Gastrocnemius medialis (tissue), 4 donors: ENCODE data around the gene RBX1. TPM values are rescaled to one million over a fixed set of nuclear protein-coding genes. Genes with fewer than 3 reads are reported as not detected.

Experiments
- ATAC-seq, 2 donors: fragments of 150-250 bp; one replicate each; pipeline ENCODE4 v1.9.1; 2016
- DNase-seq, 2 donors: peaks; one replicate each; pipeline ENCODE4 v3.0.0-alpha.2; 2019
- H3K27ac ChIP-seq, 4 donors: fragments of 200-600 bp; sonication (generic); 1 replicate in 1 of 4; 2 replicates in 3 of 4; pipeline ENCODE4 v1.5.1; 2016 to 2018; ENCODE audit warnings: mild to moderate bottlenecking in 2 of 4, moderate library complexity in 1 of 4
- H3K27me3 ChIP-seq, 3 donors: fragments of 200-600 bp; sonication (generic) in 2 of 3; 1 replicate in 1 of 3; 2 replicates in 2 of 3; pipeline versions ENCODE4 v1.5.1 to v1.6.0; 2016 to 2019; ENCODE audit warnings: mild to moderate bottlenecking in 1 of 3, moderate library complexity in 1 of 3
- H3K36me3 ChIP-seq, 2 donors: fragments of 200-600 bp; sonication (generic) in 1 of 2; one replicate each; pipeline ENCODE4 v1.5.1; 2017 to 2018
- H3K4me1 ChIP-seq, 2 donors: fragments of 200-600 bp; sonication (generic) in 1 of 2; one replicate each; pipeline ENCODE4 v1.5.1; 2016 to 2017; ENCODE audit warnings: mild to moderate bottlenecking in 2 of 2
- H3K4me3 ChIP-seq, 4 donors: fragments of 200-600 bp; sonication (generic) in 3 of 4; 1 replicate in 1 of 4; 2 replicates in 3 of 4; pipeline ENCODE4 v1.5.1; 2016 to 2019; ENCODE audit warnings: mild to moderate bottlenecking in 2 of 4
- H3K9me3 ChIP-seq, 3 donors: fragments of 200-600 bp; sonication (generic) in 2 of 3; 1 replicate in 1 of 3; 2 replicates in 2 of 3; pipeline ENCODE4 v1.5.1; 2016 to 2019
- CTCF ChIP-seq, 5 experiments: fragments of 450-650 bp in 3 of 5; fragments of 200-600 bp in 2 of 5; sonication (generic) in 2 of 5; IDR thresholded peaks in 4 of 5; conservative IDR thresholded peaks in 1 of 5; 1 replicate in 4 of 5; 2 replicates in 1 of 5; pipeline ENCODE4 v1.5.1; 2016 to 2019; ENCODE audit warnings: antibody characterized with exemption in 5 of 5, mild to moderate bottlenecking in 3 of 5, moderate library complexity in 3 of 5
- POLR2A ChIP-seq, 2 donors: fragments of 450-650 bp; IDR thresholded peaks; one replicate each; pipeline ENCODE4 v1.6.1; 2017; ENCODE audit warnings: antibody characterized with exemption in 2 of 2, mild to moderate bottlenecking in 2 of 2, moderate library complexity in 2 of 2
- in situ Hi-C, 4 donors: fragments of 200-750 bp; cut with MboI; loops; one replicate each; pipeline versions ENCODE4 v1.15.0 to v1.8.0; 2017; ENCODE audit warnings: low sequenced_read_pairs in 4 of 4
- intact Hi-C: fragments of 100-400 bp; cut with DNase I; formaldehyde crosslinking; loops from one replicate; pipeline ENCODE4 v1.15.1; 2023; ENCODE audit warnings: low total_unique reads
- total RNA-seq, 4 donors: library from RNA; depleted of rRNA; stranded (reverse); fragments of >200 nt; gene quantifications; one replicate each; pipeline versions ENCODE4 v1.1.0 to v1.2.3, GENCODE V29; 2016

RBX1 gene
- total RNA-seq, 4 donors from 2014 or later: 36.1 to 53.0 (median 46.7) TPM

- H3K36me3 ChIP-seq: no peaks in the 10 kb centered on the region
- DNase-seq (peak in 1 of 2 donors; percentile 16), ATAC-seq (no peak)
- in situ Hi-C loops: loop anchor here in 2 of 4 donors (5.0 to 10.0 kb wide), 2 partner anchors 64 to 69 kb away; partner anchors contain the start of gene RBX1 (in 1 of the 2)
- peak overlapping the region; percentile 89 to 99 (median 94) for H3K27ac ChIP-seq
- TF ChIP-seq CTCF (IDR thresholded peaks at IDR 0.05 in 4 of 5, conservative IDR thresholded peaks at IDR 0.05 in 1 of 5) (no peak), POLR2A (IDR thresholded peaks at IDR 0.05) (no peak)
- intact Hi-C loops: loop anchor here (2.0 to 5.0 kb wide), 2 partner anchors 176 to 346 kb away; no protein-coding TSS in a partner anchor
- no peaks in the 10 kb centered on the region for H3K27me3 ChIP-seq
- no peaks in the 10 kb centered on the region for H3K9me3 ChIP-seq
- peaks cover 5% of the 10 kb centered on the region in 2 donors for H3K4me1 ChIP-seq
- H3K4me3 ChIP-seq: peak overlapping the region; percentile 71 to 85 (median 81)
Observed at GRCh38 chr22:41021061-41021612, 70.0 kb downstream of the RBX1 start.

- no peaks in the 10 kb centered on the region for H3K27me3 ChIP-seq
- H3K4me3 ChIP-seq: peak overlapping the region; percentile 71 to 85 (median 81)
- in situ Hi-C loops: loop anchor here in 2 of 4 donors (5.0 to 10.0 kb wide), 2 partner anchors 63 to 70 kb away; partner anchors contain the start of gene RBX1 (in 1 of the 2)
- H3K36me3 ChIP-seq: no peaks in the 10 kb centered on the region
- peaks cover 5% of the 10 kb centered on the region in 2 donors for H3K4me1 ChIP-seq
- H3K27ac ChIP-seq: peak overlapping the region; percentile 89 to 99 (median 94)
- intact Hi-C loops: loop anchor here (1.0 to 5.0 kb wide), 4 partner anchors 69 to 345 kb away; partner anchors contain the start of gene RBX1
- TF ChIP-seq CTCF (IDR thresholded peaks at IDR 0.05 in 4 of 5, conservative IDR thresholded peaks at IDR 0.05 in 1 of 5) (no peak), POLR2A (IDR thresholded peaks at IDR 0.05) (no peak)
- ATAC-seq: peak; percentile 79 to 80
- DNase-seq: peak; percentile 49 to 72
- no peaks in the 10 kb centered on the region for H3K9me3 ChIP-seq
Observed at GRCh38 chr22:41021613-41022454, 70.7 kb downstream of the RBX1 start.

GRCh38 chr22:41022470-41023298 is 71.5 kb downstream of the RBX1 start:
- in situ Hi-C loops (loop anchor here in 2 of 4 donors (5.0 to 10.0 kb wide), 2 partner anchors 62 to 70 kb away; partner anchors contain the start of gene RBX1 (in 1 of the 2)), intact Hi-C loops (loop anchor here (1.0 to 5.0 kb wide), 3 partner anchors 69 to 345 kb away; partner anchors contain the start of gene RBX1)
- TF ChIP-seq POLR2A (IDR thresholded peaks at IDR 0.05) (peak; percentile 84 to 88), CTCF (IDR thresholded peaks at IDR 0.05 in 4 of 5, conservative IDR thresholded peaks at IDR 0.05 in 1 of 5) (peak in 2 of 5 experiments; percentile 3 to 6)
- H3K27me3 ChIP-seq: no peaks in the 10 kb centered on the region
- no peaks in the 10 kb centered on the region for H3K9me3 ChIP-seq
- no peaks in the 10 kb centered on the region for H3K36me3 ChIP-seq
- DNase-seq (peak; percentile 92 to 94), ATAC-seq (peak; percentile 87 to 90)
- H3K27ac ChIP-seq: peak overlapping the region; percentile 89 to 99 (median 94)
- peaks cover 5% of the 10 kb centered on the region in 2 donors for H3K4me1 ChIP-seq
- peak overlapping the region; percentile 71 to 85 (median 81) for H3K4me3 ChIP-seq

Other genes with a start within 250 kb of the RBX1 start
- 10 to 100 TPM in 1 of 4 donors, 1 to 10 TPM in 3; 2.6 to 12.2 (median 3.8) TPM for gene SLC25A17, start 132.0 kb upstream of the RBX1 start, total RNA-seq
- gene ST13, start 94.7 kb upstream of the RBX1 start, total RNA-seq: 100 to 1,000 TPM; 122 to 265 (median 197) TPM
- 10 to 100 TPM in 1 of 4 donors, 1 to 10 TPM in 3; 3.6 to 12.4 (median 7.4) TPM for gene XPNPEP3, start 94.2 kb upstream of the RBX1 start, total RNA-seq
- gene DNAJB7, start 89.3 kb upstream of the RBX1 start, total RNA-seq: not detected
- gene EP300, start 141.2 kb downstream of the RBX1 start, total RNA-seq: 10 to 100 TPM; 29.6 to 53.0 (median 38.0) TPM